ENCODE results near the gene NMBR.
"Not testable (repeated sequence)": the region's sequence is repeated elsewhere in the genome, so short reads cannot be mapped to it uniquely, and the experiment has no call there.

NMBR gene

GRCh38 chr6:142048593-142048980 is 98.3 kb downstream of the NMBR start:
- DNase-seq = no peak

GRCh38 chr6:142047934-142048592 is 98.9 kb downstream of the NMBR start:
- DNase-seq = no peak

GRCh38 chr6:142045380-142046278 is 101.3 kb downstream of the NMBR start:
- DNase-seq = no peak

GRCh38 chr6:142035890-142036289 is 111.0 kb downstream of the NMBR start:
- DNase-seq = no peak

- no peak for DNase-seq
Measured at GRCh38 chr6:142031035-142031434, 115.9 kb downstream of the NMBR start.

GRCh38 chr6:142030115-142030619 is 116.8 kb downstream of the NMBR start:
- no peak for DNase-seq

- no peak for DNase-seq
Measured at GRCh38 chr6:142028527-142028926, 118.4 kb downstream of the NMBR start.

- DNase-seq = not testable (repeated sequence)
Measured at GRCh38 chr6:142027804-142028203, 119.1 kb downstream of the NMBR start.

GRCh38 chr6:142027074-142027473 is 119.8 kb downstream of the NMBR start:
- DNase-seq = no peak

GRCh38 chr6:142026471-142026870 is 120.5 kb downstream of the NMBR start:
- no peak for DNase-seq

All from femur (tissue), 1 donor.